Tongue (tissue), 2 donors: Measurements from ENCODE around the gene PRAMEF12. TPM values are rescaled to one million over a fixed set of nuclear protein-coding genes. Genes with fewer than 3 reads are reported as not detected.
"Not testable (repeated sequence)": the region's sequence is repeated elsewhere in the genome, so short reads cannot be mapped to it uniquely, and the experiment has no call there.

Source experiments
- DNase-seq: peaks from one replicate; pipeline ENCODE4 v3.0.0-alpha.2; 2015
- total RNA-seq: library from RNA; depleted of rRNA; stranded (reverse); fragments of >200 nt; gene quantifications from one replicate; pipeline ENCODE4 v1.2.3, GENCODE V29; 2014

The PRAMEF12 gene
- total RNA-seq, 1 donor from 2014 or later, result not detected

DNA sequence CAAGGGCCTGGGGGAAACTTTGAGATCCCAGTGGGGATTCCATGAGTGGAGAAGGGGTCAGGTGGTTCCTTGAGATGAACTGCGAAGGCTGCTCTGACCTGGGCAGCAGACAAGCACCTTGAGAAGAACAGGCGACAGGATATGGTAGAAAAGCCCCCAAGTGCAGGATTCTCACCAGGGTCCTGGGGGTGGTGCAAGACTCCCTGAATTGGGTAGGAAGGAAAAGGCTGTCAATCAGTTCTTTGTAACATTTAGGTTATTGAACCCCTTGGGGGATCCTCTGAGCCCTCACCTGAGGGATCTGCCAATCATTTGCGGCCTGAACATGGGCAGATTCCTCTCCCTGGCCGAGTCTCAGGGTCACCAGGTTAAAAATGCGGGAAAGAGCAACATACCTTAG lies 2.4 kb upstream of the PRAMEF12 start:
- no peak for DNase-seq

GRCh38 chr1:12772520-12772919 lies 1.0 kb upstream of the PRAMEF12 start:
- DNase-seq, result no peak

DNA sequence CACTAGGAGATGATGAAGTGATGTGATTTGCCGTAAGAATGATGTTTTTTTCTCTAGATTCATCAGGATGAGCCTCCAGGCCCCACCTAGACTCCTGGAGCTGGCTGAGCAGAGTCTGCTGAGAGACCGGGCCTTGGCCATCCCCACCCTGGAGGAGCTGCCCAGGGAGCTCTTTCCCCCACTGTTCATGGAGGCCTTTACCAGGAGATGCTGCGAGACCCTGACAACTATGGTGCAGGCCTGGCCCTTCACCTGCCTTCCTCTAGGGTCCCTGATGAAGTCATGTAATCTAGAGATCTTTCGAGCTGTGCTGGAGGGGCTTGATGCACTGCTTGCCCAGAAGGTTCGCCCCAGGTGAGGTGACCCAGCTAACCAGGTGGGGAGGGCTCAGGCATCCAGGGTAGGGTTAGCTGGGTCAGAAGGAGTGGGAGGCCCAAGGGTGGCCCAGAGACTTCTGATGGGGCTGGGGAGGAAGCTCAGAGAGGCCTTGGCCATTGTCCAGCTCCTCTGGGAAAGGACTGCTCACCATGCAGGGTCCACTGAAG lies 1.3 kb downstream of the PRAMEF12 start:
- no peak for DNase-seq

DNA sequence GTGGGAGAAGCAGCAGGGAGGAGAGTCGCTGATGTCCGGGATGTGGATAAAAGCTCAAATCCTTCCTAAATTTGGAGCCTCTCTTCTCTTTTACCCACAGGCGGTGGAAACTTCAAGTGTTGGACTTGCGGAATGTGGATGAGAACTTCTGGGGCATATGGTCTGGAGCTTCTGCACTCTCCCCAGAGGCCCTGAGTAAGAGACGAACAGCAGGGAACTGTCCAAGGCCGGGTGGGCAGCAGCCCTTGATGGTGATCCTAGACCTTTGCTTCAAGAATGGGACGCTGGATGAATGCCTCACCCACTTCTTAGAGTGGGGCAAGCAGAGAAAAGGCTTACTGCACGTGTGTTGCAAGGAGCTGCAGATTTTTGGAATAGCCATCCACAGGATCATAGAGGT lies 1.9 kb downstream of the PRAMEF12 start:
- no peak for DNase-seq

DNA sequence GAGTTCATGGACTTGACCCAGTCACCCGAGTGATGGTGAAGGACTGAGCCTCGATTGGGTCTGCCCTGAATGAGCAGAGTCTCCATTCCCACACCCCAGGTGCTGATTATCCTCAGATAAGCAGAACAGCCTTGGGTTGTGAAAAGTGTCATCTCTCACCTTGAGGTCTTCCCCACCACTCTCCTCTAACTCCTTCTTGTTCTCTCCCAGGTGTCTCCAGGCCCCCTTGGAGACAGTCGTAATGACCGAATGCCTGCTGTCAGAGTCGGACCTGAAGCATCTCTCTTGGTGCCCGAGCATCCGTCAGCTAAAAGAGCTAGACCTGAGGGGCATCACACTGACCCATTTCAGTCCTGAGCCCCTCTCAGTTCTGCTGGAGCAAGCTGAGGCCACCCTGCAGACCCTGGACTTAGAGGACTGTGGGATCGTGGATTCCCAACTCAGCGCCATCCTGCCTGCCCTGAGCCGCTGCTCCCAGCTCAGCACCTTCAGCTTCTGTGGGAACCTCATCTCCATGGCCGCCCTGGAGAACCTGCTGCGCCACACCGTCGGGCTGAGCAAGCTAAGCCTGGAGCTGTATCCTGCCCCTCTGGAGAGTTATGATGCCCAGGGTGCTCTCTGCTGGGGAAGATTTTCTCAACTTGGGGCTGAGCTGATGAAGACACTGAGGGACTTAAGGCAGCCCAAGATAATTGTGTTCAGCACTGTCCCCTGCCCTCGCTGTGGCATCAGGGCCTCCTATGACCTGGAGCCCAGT lies 3.4 kb downstream of the PRAMEF12 start:
- no peak for DNase-seq

- DNase-seq, result no peak
Measured at GRCh38 chr1:12778061-12778460, 4.5 kb downstream of the PRAMEF12 start.

DNA sequence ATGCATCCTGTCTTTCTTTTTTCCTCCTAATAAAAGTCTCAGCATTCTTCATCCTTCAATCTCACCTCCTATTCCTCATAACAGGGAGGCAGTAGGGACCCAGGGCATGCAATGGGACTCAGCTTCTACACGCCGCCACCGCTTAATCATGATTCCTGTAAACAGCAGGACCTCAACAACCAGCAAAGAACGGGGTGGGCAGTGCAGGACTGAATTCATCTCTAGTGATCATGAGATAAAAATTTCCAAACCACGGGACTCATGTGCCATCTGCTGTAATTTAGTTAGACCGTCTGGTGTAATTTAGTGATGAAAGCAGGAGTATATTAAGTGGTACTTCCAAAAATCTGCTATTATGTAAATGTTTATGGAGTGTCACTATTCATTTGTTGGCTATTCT lies 5.4 kb downstream of the PRAMEF12 start:
- no peak for DNase-seq

GRCh38 chr1:12781488-12781887 lies 8.0 kb downstream of the PRAMEF12 start:
- not testable (repeated sequence) for DNase-seq

GRCh38 chr1:12783783-12784182 lies 10.2 kb downstream of the PRAMEF12 start:
- not testable (repeated sequence) for DNase-seq

DNA sequence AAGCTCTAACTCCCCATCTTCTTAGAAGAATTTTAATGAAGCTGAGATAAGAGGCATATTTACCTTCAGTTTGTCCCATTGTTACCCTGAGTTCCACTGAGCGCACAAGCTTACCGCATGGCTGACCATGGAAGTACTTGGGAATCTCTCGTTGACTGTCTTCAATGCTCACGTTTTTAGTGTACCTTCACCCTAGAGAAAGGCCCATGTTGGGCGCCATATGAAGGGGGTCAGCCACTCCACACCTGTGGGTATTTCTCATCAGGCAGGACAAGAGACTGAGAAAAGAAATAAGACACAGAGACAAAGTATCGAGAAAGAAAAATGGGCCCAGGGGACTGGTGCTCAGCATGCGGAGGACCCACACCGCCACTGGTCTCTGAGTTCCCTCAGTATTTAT lies 11.2 kb downstream of the PRAMEF12 start:
- DNase-seq, result not testable (repeated sequence)

DNA sequence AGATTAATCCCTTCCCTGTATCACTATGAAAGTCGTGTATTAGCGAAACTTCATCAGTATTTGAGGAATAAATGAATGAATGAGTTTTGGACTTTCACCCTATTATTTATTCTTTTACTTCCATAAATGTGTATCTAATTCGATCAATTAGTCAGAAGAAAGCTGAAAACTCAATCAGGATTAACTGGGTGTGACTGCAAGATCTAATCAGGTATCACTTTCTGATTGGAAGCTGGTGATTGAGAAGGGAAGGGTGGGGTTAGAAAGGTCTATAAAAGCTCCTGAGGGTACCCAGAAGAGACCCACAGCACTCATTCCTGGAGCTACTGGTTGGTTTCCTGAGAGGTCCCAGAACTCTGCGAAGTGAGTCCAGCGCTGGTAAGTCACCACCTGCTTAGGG lies 17.6 kb downstream of the PRAMEF12 start, which contains the start of gene PRAMEF1:
PRAMEF1 (plus strand) TSS at position 301 of the 400 bp plus-strand sequence. CDS start 1,831 bp downstream, outside the sequence.
- DNase-seq, result not testable (repeated sequence)

DNA sequence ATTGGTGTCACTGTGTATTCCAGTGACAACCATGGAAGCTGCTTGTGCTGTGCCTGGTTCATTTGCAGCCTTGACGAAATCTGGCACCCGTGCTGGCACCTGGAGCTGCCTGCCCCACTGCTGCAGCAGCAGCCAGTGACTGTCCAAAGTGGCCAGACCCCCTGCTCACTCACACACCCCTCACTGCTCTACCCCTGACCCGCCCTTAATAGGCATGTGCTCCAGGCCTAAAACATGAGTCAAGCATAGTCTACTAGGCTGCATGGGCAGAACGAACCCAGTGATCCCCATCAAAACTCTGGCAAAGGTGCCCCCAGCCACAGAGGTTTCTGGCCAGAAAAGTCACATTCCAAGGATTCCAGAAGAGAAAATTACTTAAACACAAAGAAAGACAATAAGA lies 25.4 kb downstream of the PRAMEF12 start:
- no peak for DNase-seq

- no peak for DNase-seq
Measured at GRCh38 chr1:12799730-12800129, 26.2 kb downstream of the PRAMEF12 start.

DNA sequence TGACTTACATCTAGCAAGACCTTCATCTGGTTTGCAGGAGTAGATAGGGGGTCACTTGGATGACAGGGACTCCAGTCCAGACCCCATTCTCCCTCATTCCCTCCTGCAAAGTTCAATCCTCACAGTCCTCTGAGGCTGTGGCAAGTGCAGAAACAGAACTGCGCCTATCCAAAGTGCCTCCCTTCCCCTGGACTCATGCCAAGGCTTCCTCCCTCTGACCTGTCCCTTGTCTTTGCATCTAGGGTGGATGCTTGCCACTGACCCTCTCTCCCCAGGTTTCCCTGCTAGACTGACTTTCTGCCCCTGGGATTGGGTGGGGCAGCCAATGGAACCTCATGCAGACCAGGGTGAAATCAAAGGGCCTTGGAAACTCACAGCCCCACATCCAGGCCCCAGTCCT lies 36.4 kb downstream of the PRAMEF12 start:
- no peak for DNase-seq

DNA sequence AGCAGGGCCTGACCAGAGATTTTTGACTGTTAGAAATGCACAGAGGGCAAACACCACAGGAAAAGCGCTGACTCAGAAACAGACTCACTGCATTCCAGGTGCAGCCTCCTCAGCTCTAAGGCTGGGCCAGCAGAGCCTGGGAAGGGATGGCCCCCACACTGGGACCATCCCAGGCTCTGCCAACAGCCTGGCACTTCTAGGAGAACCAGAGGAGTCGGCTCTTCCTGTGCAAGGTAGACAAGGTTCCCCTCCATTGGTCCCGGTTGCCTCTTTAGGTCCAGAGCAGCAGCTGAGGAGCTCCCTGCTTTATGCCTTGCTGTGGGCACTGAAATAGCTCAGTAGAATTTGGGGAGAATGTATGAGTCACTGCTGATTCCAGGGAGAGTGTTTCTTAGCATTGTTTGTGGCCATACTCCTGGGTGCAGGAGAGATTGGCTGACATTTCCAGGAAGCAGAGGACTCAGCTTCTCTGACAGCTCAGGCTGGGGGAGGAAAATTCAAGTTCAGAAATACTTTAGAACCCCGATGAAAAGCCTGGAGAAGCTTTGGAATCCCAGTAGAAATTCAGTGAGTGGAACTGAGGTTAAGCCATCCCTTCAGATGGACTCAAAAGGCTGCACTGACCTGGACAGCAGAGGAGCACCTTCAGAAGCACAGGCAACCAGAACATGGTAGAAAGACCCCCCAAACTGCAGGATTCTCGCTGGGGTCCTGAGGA lies 37.3 kb downstream of the PRAMEF12 start:
- DNase-seq, result no peak

GRCh38 chr1:12811409-12811784 lies 37.9 kb downstream of the PRAMEF12 start:
- DNase-seq, result no peak

DNA sequence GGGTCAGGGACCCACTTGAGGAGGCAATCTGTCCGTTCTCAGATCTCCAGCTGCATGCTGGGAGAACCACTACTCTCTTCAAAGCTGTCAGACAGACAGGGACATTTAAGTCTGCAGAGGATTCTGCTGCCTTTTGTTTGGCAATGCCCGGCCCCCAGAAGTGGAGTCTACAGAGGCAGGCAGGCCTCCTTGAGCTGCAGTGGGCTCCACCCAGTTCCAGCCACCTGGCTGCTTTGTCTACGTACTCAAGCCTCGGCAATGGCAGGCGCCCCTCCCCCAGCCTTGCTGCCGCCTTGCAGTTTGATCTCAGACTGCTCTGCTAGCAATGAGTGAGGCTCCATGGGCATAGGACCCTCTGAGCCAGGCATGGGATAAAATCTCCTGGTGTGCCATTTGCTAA lies 45.5 kb downstream of the PRAMEF12 start:
- DNase-seq, result not testable (repeated sequence)

Other genes starting within 250 kb of the PRAMEF12 start
- gene DHRS3, start 155.5 kb upstream of the PRAMEF12 start, total RNA-seq, result 30.7 TPM
- gene AADACL4, start 129.7 kb upstream of the PRAMEF12 start, total RNA-seq, result not detected
- gene AADACL3, start 57.6 kb upstream of the PRAMEF12 start, total RNA-seq, result not detected
- gene CFAP107, start 27.5 kb upstream of the PRAMEF12 start, total RNA-seq, result not detected
- not detected for gene PRAMEF1, start 17.7 kb downstream of the PRAMEF12 start, total RNA-seq
- not detected for gene PRAMEF11, start 57.7 kb downstream of the PRAMEF12 start, total RNA-seq
- not detected for gene HNRNPCL1, start 75.0 kb downstream of the PRAMEF12 start, total RNA-seq
- gene PRAMEF2, start 83.3 kb downstream of the PRAMEF12 start, total RNA-seq, result not detected
- gene PRAMEF4, start 112.5 kb downstream of the PRAMEF12 start, total RNA-seq, result not detected
- gene PRAMEF10, start 124.5 kb downstream of the PRAMEF12 start, total RNA-seq, result not detected
- not detected for gene PRAMEF7, start 142.9 kb downstream of the PRAMEF12 start, total RNA-seq
- not detected for gene PRAMEF6, start 173.8 kb downstream of the PRAMEF12 start, total RNA-seq